GM23248 (cell line): ENCODE measurements around the gene DGKI.

Source experiments
- EZH2 ChIP-seq: fragments of 200-600 bp; sonication (generic); IDR thresholded peaks from 2 replicates; pipeline ENCODE4 v1.6.1; 2018; ENCODE audit warnings: antibody characterized with exemption, mild to moderate bottlenecking; ENCODE audit not compliant: insufficient read depth, poor library complexity, severe bottlenecking
- EZH2phosphoT487 ChIP-seq: fragments of 200-600 bp; sonication (generic); IDR thresholded peaks from 2 replicates; pipeline ENCODE4 v1.6.1; 2018; ENCODE audit warnings: antibody characterized with exemption, moderate library complexity, mild to moderate bottlenecking, low read depth; ENCODE audit not compliant: insufficient read depth

DNA sequence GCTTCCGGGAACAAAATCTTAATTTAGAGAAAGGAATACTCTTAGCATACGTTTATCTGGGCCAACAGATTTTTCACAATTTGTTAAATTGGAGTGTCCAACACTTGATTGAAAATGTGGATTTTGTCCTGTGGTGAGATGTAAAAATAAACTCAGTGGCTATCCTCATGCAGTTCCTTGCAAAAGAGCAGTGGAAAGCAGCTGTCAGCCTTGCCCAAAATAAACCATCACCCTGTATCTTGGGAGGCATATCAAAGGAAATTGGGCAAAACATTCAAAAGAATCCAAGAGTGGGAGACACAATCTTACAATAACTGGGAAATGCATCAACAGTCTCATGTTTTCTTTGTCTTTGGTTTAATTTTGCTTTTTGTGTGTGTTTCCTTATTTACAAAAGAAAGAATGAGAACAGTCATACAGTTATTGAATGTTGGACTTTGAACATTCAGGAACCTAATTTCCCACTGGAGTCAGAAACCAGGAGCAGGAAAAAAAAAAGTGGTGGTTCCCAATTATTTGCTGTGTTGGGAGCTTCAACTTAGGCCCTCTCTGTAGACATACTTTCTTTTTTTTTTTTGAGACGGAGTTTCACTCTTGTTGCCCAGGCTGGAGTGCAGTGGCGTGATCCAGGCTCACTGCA lies 44.4 kb upstream of the DGKI start:
- TF ChIP-seq EZH2 (no peak), EZH2phosphoT487 (no peak)
